Activated naive CD4-positive, alpha-beta T cell treated with anti-CD3 and anti-CD28 coated beads, Interleukin-2, amount 50 U/mL, for 24 hours (primary cell): Measurements from ENCODE around the gene ATP8B3.

Source experiments
- H3K27ac Mint-ChIP-seq: one replicate; pipeline ENCODE4 v1.8.0; 2021; ENCODE audit warnings: mild to moderate bottlenecking, mixed read lengths
- H3K27me3 Mint-ChIP-seq: one replicate; pipeline ENCODE4 v1.8.0; 2021; ENCODE audit warnings: mixed read lengths
- H3K36me3 Mint-ChIP-seq: one replicate; pipeline ENCODE4 v1.8.0; 2021; ENCODE audit warnings: mixed read lengths
- H3K4me1 Mint-ChIP-seq: one replicate; pipeline ENCODE4 v1.8.0; 2021; ENCODE audit warnings: mixed read lengths
- H3K4me3 Mint-ChIP-seq: one replicate; pipeline ENCODE4 v1.8.0; 2021; ENCODE audit warnings: mild to moderate bottlenecking, mixed read lengths
- H3K9me3 Mint-ChIP-seq: one replicate; pipeline ENCODE4 v1.8.0; 2021; ENCODE audit warnings: mixed read lengths

The ATP8B3 gene, protein sequence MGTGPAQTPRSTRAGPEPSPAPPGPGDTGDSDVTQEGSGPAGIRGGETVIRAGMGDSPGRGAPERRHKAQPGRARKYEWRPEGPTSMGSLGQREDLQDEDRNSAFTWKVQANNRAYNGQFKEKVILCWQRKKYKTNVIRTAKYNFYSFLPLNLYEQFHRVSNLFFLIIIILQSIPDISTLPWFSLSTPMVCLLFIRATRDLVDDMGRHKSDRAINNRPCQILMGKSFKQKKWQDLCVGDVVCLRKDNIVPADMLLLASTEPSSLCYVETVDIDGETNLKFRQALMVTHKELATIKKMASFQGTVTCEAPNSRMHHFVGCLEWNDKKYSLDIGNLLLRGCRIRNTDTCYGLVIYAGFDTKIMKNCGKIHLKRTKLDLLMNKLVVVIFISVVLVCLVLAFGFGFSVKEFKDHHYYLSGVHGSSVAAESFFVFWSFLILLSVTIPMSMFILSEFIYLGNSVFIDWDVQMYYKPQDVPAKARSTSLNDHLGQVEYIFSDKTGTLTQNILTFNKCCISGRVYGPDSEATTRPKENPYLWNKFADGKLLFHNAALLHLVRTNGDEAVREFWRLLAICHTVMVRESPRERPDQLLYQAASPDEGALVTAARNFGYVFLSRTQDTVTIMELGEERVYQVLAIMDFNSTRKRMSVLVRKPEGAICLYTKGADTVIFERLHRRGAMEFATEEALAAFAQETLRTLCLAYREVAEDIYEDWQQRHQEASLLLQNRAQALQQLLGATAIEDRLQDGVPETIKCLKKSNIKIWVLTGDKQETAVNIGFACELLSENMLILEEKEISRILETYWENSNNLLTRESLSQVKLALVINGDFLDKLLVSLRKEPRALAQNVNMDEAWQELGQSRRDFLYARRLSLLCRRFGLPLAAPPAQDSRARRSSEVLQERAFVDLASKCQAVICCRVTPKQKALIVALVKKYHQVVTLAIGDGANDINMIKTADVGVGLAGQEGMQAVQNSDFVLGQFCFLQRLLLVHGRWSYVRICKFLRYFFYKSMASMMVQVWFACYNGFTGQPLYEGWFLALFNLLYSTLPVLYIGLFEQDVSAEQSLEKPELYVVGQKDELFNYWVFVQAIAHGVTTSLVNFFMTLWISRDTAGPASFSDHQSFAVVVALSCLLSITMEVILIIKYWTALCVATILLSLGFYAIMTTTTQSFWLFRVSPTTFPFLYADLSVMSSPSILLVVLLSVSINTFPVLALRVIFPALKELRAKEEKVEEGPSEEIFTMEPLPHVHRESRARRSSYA (N-terminal part only)

DNA sequence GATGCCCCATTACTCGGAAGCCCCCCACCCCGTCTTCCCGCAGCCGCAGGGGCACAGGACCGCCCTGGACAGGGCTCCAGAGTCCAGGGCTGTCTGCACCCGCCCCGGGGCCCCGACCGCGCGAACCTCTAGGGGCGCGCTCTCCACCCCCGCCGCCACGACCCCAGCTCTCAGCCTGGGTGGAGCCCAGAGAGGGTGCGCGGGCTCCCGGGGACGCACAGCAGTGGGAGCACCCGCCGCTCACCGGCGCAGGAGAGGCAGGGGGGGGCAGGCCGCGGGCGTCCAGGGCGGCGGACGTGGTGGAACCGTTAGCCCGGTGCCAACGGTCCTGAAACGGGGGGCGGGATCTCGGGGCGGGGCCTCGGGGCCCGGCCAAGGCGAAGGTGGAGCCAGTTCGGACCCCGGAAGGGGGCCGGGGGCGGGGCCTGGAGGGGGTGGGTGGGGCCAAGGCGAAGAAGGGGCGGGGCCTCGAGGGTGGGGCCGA, at the start of gene ATP8B3:
Gene ATP8B3, minus strand, starts transcription at position 335 of the 484 bp plus-strand sequence. CDS start 540 bp downstream, outside the sequence.
- H3K4me3 Mint-ChIP-seq: peak within 1 kb of the TSS; percentile 93
- no peaks in the 10 kb centered on the region for H3K27me3 Mint-ChIP-seq
- H3K36me3 Mint-ChIP-seq: no peaks in the 10 kb centered on the region
- H3K4me1 Mint-ChIP-seq: peaks cover 14% of the 10 kb centered on the region
- no peaks in the 10 kb centered on the region for H3K9me3 Mint-ChIP-seq
- peak within 1 kb of the TSS; percentile 77 for H3K27ac Mint-ChIP-seq

DNA sequence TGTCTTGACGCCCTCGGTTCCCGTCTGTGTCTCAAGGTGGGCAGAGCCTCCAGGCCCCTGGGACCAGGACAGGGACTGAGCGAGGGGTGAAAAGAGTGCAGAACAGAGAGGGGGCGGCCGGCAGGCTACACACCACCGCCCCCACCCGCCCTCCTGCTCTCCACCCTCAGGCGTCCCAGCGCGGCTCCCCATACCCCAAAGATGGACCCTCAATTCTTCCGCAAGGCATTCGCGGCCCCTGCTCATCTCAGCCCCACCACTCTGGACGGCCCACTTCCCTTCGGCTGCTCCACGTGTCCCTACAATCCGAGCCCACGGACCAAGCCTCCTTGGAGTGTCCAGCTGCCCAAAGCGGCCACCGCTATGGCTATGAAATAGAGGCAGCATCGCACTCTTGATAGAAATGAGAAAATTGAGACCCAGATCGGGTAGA, 49.5 kb upstream of the ATP8B3 start:
- Mint-ChIP-seq H3K27me3 (no peaks in the 10 kb centered on the region), H3K27ac (peak overlapping the region; percentile 86), H3K36me3 (no peaks in the 10 kb centered on the region), H3K4me1 (peaks cover 27% of the 10 kb centered on the region), H3K9me3 (no peaks in the 10 kb centered on the region), H3K4me3 (peak overlapping the region; percentile 97)

DNA sequence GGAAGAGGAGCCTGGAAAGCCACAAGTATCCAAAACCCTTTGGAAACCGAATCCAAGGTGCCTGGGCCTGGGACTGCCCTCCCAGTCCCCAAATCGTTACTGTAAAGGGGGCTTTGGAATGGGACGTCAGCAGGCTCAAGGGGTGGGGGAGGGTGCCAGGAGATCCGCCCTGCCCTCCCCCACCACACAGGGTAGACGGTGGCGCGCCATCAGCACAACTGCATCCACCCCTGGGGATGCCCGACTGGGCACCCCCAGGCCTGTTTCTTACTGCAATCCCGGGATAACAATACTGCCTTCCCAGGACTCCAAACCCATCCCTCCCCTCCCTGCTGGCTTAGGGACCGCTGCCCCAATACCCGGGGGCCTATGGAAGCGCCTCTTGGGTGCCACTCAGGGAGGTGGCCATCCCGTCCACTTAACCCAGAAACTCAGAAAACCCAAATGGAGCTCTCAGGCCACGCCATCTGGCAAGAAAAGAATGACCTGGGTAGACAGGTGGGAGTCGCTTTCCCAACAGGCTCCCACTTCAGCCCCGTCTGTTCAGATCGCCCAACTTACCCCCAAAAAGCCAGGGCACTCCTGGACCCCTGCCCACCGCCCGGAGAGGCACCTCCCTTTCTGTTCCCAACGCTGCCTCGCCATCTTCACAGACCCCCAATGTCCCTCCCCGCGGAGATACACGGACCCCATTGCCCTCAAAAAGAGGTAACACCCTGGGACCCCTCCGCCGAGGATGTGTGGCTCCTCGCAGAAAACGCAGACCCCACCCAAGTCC, 48.9 kb upstream of the ATP8B3 start:
- Mint-ChIP-seq H3K4me3 (peak overlapping the region; percentile 97), H3K27me3 (no peaks in the 10 kb centered on the region), H3K4me1 (peaks cover 32% of the 10 kb centered on the region), H3K36me3 (no peaks in the 10 kb centered on the region), H3K9me3 (no peaks in the 10 kb centered on the region), H3K27ac (peak overlapping the region; percentile 86)

DNA sequence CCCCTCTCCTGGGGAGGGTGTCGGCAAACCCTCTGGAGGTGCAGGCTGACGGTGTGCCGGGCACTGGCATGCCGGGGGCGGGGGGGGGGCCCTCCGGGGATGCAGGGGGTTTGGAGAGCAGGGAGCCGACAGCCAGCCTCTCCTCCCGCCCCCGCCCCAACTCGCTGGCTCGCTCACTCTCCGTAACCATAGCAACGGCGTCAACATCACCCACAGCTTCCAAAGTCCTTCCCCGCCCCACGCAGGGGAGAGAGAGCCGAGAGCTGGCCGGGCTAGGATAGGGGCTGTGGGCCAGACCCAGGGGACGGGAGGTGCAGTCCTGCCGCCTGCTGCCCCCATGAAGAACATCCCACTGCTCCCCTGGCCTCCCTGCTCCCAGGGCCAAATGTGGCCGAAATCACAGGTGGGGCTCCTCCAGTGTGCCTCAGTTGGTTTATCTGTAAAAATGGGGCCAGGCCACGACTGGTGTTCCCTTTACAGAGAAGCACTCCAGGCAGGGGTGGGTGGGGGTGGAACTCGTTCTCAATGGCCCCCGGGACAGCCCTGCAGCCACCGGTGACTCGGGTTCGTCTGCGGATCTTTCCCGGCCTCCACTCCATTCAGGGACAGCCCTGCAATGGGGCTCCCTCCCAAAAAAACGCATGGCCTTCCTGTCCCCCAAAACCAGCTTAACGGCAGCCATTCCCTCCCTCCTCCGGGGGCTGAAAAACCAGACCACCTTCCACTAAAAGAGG, 48.1 kb upstream of the ATP8B3 start:
- H3K27me3 Mint-ChIP-seq: no peaks in the 10 kb centered on the region
- peaks cover 39% of the 10 kb centered on the region for H3K4me1 Mint-ChIP-seq
- no peak overlapping the region for H3K27ac Mint-ChIP-seq
- H3K36me3 Mint-ChIP-seq: no peaks in the 10 kb centered on the region
- no peaks in the 10 kb centered on the region for H3K9me3 Mint-ChIP-seq
- no peak overlapping the region for H3K4me3 Mint-ChIP-seq

DNA sequence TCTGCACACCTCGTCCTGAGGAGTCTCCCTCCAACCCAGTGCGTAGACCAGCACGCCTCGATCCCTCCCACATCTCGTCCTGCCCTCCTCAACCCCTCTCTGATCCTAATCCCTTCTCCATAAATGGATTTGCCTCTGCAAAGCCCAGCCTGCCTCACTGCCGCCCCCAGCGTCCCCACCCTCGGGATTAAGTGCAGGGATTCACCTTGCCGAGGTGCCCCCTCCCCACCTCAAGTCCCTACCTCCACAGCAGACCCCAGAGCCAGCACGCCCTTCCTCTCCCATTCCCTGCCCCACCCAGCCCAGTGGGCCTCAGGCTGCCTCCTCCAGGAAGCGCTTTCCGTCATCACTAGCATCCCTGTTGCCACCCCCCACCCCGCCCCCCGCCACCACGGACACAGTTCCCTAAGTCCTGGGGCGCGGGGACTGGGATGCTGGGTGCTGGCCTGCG, 47.3 kb upstream of the ATP8B3 start:
- no peaks in the 10 kb centered on the region for H3K36me3 Mint-ChIP-seq
- peaks cover 46% of the 10 kb centered on the region for H3K4me1 Mint-ChIP-seq
- peak overlapping the region; percentile 18 for H3K27ac Mint-ChIP-seq
- peak overlapping the region; percentile 68 for H3K4me3 Mint-ChIP-seq
- H3K27me3 Mint-ChIP-seq: no peaks in the 10 kb centered on the region
- H3K9me3 Mint-ChIP-seq: no peaks in the 10 kb centered on the region

DNA sequence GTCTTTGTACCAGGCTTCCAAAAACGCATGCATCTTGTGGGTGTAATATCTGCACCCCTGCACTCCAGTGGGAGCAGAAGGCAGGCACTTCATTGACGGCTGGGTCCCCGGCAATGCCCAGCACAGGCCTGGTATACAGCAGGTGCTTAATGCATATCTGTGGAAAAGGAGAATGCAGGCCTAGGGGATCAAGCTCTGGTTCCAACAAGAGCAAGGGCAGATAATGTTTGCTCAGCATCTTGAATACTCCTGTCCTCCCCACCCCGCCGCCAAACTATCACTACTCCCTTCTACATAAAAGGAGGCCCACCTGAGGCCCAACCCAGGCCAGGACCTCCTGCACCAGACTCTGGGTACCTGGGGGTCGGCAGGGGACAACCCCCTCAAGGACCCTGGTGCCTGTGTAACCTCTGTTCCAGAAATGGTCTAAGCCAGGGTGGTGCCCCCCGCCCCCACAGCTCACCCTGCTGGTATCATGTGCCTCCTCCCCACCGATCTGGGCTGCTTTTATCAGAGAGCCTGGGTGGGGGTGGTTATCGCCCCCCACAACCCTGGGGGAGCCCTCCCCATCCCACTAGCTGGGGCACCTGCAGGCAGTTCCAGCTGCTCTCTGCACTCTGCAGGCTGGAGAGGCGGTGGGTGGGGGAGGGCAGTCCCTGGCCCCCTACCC, 46.5 kb upstream of the ATP8B3 start:
- Mint-ChIP-seq H3K4me1 (peaks cover 49% of the 10 kb centered on the region), H3K4me3 (peak overlapping the region; percentile 55), H3K27ac (no peak overlapping the region), H3K36me3 (no peaks in the 10 kb centered on the region), H3K27me3 (no peaks in the 10 kb centered on the region), H3K9me3 (no peaks in the 10 kb centered on the region)

DNA sequence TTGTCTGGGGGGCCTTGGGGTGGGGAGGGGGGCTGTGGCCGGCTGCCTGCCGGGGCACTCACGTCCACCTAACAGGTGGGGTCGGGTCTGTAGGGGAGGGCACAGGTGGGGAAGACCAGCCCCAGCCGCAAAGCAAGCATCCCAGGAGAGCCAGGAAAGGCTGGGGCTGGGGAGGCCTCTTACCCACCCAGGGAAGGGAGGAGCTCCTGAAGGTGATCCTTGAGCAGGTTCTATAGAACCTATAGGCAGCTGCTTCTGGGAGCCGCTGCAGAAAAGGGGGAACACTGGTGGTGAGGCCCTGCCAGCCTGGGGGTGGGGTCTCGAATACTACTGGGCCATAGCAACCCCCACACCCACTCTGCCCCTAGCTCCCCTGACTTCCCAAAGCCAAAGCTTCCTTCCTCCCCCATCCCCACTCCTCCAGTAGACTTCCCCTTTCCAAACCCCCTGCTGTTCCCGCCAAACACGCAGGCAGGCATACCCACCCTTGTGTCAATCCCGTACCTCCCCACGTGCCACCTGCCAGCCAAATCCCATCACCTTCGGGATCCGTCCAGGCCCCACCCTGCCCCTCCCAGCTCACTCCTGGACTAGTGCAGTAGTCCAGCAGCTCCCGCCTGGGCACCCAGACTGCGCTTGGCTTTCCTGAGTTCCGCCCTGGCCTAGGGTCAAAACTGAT, 45.7 kb upstream of the ATP8B3 start:
- Mint-ChIP-seq H3K4me1 (peaks cover 55% of the 10 kb centered on the region), H3K27me3 (no peaks in the 10 kb centered on the region), H3K9me3 (no peaks in the 10 kb centered on the region), H3K4me3 (peak overlapping the region; percentile 55), H3K27ac (no peak overlapping the region), H3K36me3 (no peaks in the 10 kb centered on the region)

DNA sequence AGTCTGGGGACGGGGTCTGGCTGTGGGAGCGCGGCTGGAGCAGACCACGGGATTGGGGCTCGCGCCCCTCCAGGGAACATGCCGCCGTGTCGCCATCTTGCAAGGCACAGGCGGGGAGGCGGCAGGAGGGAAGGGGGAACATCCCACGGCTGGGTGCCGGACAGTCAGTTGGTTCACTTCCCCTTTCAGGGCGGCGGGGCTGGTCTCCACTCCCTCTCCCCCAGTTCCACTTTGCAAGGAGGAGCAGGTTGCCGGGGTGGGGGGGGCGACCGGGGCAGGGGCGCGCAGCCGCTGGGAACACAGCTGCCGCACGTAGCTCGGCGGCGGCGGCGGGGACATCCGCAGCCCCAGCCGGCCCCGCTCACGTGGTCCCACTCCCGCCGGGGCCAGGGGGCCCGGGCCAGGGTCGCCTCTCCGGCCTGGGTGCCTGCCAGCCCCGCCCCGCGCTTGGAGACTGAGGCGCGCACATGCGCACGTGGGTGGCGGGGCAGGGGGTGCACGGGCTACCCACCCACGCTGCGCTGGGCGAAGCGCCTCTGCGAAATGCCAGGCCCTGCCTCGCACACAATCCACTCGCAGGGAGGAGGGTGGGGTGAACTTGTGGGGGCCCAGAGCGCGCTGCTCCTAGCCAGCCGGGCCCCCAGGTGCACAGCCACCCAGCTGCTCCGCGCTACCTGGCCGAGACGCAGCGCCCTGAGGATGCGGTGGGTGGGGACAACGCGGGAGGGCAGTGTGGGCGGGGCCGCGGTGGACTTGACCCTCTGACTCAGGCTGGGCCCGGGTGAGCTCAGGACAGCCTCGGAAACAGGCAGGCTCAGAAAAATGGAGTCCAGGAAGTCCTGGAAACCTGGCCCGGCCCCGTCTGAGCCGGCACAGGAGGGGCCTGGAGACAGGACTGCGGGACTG, 44.9 kb upstream of the ATP8B3 start:
- Mint-ChIP-seq H3K4me1 (peaks cover 59% of the 10 kb centered on the region), H3K4me3 (peak overlapping the region; percentile 78), H3K27ac (no peak overlapping the region), H3K36me3 (no peaks in the 10 kb centered on the region), H3K9me3 (no peaks in the 10 kb centered on the region), H3K27me3 (no peaks in the 10 kb centered on the region)

DNA sequence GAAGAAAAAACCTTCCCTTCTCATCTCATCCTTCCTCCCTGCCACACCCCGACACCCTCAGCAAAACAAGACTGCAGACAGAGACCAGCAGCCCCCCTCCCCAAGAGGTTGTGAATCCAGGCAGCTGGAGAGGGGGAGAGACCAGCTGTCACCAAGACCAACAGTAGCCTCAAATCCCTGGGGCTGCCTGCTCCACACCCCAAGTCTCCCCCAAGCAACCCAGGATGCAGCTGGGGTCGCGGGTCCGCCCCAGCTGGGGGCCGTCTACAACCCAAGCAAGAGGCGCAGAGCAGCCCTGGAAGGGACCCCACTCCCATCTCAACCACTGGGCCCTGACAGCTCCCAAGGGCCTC, 44.2 kb upstream of the ATP8B3 start:
- H3K36me3 Mint-ChIP-seq: no peaks in the 10 kb centered on the region
- no peaks in the 10 kb centered on the region for H3K9me3 Mint-ChIP-seq
- H3K27ac Mint-ChIP-seq: no peak overlapping the region
- no peaks in the 10 kb centered on the region for H3K27me3 Mint-ChIP-seq
- H3K4me3 Mint-ChIP-seq: peak overlapping the region; percentile 78
- peaks cover 56% of the 10 kb centered on the region for H3K4me1 Mint-ChIP-seq

DNA sequence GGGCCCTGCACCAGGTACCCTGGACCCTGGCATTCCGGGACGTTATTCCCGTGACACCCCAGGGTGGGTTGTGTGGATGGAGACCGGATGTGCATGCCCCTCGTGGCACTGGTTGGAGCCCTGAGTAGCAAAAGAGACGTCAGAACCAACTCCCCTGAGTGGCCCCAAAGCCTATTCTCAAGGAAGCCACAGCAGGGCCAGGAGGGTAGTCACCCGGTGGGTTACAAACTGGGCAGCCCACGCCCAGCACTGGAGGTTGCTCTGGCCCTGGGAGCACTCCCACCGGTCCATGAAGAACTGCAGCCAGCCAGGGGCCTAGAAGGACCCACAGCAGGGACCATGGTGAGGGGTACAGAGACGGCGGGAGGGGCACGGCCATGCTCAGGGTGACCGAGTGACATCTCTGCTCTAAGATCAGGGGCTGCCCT, 43.8 kb upstream of the ATP8B3 start:
- peak overlapping the region; percentile 78 for H3K4me3 Mint-ChIP-seq
- H3K27me3 Mint-ChIP-seq: no peaks in the 10 kb centered on the region
- no peaks in the 10 kb centered on the region for H3K36me3 Mint-ChIP-seq
- peaks cover 56% of the 10 kb centered on the region for H3K4me1 Mint-ChIP-seq
- H3K27ac Mint-ChIP-seq: no peak overlapping the region
- no peaks in the 10 kb centered on the region for H3K9me3 Mint-ChIP-seq

DNA sequence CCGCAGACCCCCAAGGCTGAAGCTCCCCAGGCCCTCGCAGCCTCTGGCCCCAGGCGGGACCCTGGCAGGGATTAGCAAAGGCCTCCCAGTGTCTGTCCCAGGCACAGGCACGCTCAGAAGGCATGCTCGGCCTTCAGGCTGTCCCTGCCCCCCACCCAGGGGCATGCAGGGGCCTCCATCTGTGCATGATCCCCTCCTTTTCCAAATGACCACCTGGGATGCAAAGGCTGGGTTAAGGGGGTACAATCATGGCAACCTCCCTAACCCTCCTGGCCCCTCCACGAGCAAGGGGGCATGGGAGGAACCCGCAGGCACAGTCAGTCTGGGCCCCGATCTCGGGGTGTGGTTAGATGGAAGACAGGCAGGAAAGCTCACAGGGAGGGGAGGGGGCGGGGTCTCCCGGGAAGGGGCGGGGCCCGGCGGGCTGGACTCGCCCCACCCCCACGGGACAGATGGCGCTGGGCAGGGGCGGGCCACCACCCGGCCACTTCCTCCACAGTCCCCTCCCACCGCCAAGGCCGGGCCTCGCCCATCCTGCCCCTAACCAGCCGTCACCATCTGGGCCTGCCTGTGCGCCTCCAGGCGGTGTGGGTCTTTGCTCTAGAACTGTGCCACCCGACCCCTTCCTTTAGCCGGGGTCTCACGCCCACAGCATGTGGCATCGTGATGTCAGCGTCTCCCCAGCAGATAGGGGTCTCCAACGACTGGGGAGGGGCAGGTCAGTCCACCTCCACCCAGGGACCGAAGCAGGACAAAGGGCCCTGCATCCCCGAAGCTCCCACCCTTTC, 43.2 kb upstream of the ATP8B3 start:
- peak overlapping the region; percentile 78 for H3K4me3 Mint-ChIP-seq
- peak overlapping the region; percentile 79 for H3K27ac Mint-ChIP-seq
- H3K27me3 Mint-ChIP-seq: no peaks in the 10 kb centered on the region
- H3K9me3 Mint-ChIP-seq: no peaks in the 10 kb centered on the region
- peaks cover 59% of the 10 kb centered on the region for H3K4me1 Mint-ChIP-seq
- H3K36me3 Mint-ChIP-seq: no peaks in the 10 kb centered on the region

DNA sequence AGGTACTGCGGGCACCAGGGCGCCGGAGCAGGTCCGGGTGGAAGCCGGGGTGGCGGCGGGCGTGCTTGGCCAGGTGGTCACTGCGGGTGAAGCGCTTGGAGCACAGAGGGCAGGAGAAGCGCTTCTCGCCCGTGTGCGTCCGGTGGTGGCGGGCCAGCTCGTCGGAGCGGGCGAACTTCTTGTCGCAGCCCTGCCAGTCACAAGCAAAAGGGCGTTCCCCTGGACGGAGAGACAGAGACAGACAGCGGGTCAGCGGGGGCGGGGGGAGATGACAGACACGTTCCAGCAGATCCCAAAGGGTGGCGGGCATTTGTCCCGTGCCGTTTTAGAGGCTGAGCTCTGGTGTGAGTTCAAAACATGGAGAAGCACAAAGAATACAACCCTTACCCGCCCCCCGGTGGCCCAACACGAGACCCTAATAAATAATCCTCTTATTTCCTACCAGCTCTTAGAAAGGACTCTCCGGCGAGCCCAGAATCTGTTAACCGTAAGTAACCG, 42.5 kb upstream of the ATP8B3 start:
- Mint-ChIP-seq H3K36me3 (no peaks in the 10 kb centered on the region), H3K9me3 (no peaks in the 10 kb centered on the region), H3K4me1 (peaks cover 66% of the 10 kb centered on the region), H3K27ac (no peak overlapping the region), H3K27me3 (no peaks in the 10 kb centered on the region), H3K4me3 (peak overlapping the region; percentile 78)
